IPS-15b (cell line): ENCODE results near the gene POU3F4.

Experiments
- H3K27me3 ChIP-seq: one replicate; pipeline ENCODE4 v1.6.1; 2013; ENCODE audit warnings: low read length; ENCODE audit not compliant: control insufficient read depth, insufficient read depth
- H3K36me3 ChIP-seq: one replicate; pipeline ENCODE4 v1.6.1; 2013; ENCODE audit warnings: low read length; ENCODE audit not compliant: control insufficient read depth, insufficient read depth
- H3K4me1 ChIP-seq: one replicate; pipeline ENCODE4 v1.6.1; 2013; ENCODE audit warnings: mild to moderate bottlenecking, low read length; ENCODE audit not compliant: control insufficient read depth, insufficient read depth
- H3K4me3 ChIP-seq: one replicate; pipeline ENCODE4 v1.5.1; 2013; ENCODE audit warnings: low read depth, low read length
- H3K9ac ChIP-seq: one replicate; pipeline ENCODE4 v1.6.1; 2013; ENCODE audit warnings: low read depth, mild to moderate bottlenecking, low read length
- H3K9me3 ChIP-seq: one replicate; pipeline ENCODE4 v1.6.1; 2013; ENCODE audit warnings: mild to moderate bottlenecking, low read length; ENCODE audit not compliant: control insufficient read depth, insufficient read depth

POU3F4 gene

GRCh38 chrX:83516597-83516996 lies 8.5 kb downstream of the POU3F4 start:
- Histone ChIP-seq H3K27me3 (no peaks in the 10 kb centered on the region), H3K4me3 (no peak overlapping the region), H3K36me3 (no peaks in the 10 kb centered on the region), H3K4me1 (peaks cover 8% of the 10 kb centered on the region), H3K9ac (no peak overlapping the region), H3K9me3 (peaks cover 3% of the 10 kb centered on the region)

- Histone ChIP-seq H3K9ac (no peak overlapping the region), H3K36me3 (no peaks in the 10 kb centered on the region), H3K9me3 (no peaks in the 10 kb centered on the region), H3K4me1 (no peaks in the 10 kb centered on the region), H3K4me3 (no peak overlapping the region), H3K27me3 (no peaks in the 10 kb centered on the region)
Measured at GRCh38 chrX:83521905-83522304, 13.8 kb downstream of the POU3F4 start.

GRCh38 chrX:83529950-83530349 lies 21.9 kb downstream of the POU3F4 start:
- H3K27me3 ChIP-seq, result no peaks in the 10 kb centered on the region
- no peaks in the 10 kb centered on the region for H3K9me3 ChIP-seq
- no peaks in the 10 kb centered on the region for H3K36me3 ChIP-seq
- H3K4me3 ChIP-seq, result no peak overlapping the region
- no peak overlapping the region for H3K9ac ChIP-seq
- peaks cover 2% of the 10 kb centered on the region for H3K4me1 ChIP-seq

- H3K36me3 ChIP-seq, result no peaks in the 10 kb centered on the region
- H3K4me3 ChIP-seq, result no peak overlapping the region
- H3K9me3 ChIP-seq, result no peaks in the 10 kb centered on the region
- no peaks in the 10 kb centered on the region for H3K4me1 ChIP-seq
- no peaks in the 10 kb centered on the region for H3K27me3 ChIP-seq
- no peak overlapping the region for H3K9ac ChIP-seq
Measured at GRCh38 chrX:83535417-83536196, 27.5 kb downstream of the POU3F4 start.
